HG03439 (cell line): ENCODE results near the gene ATP5F1E.
"Not testable (repeated sequence)": the region's sequence is repeated elsewhere in the genome, so short reads cannot be mapped to it uniquely, and the experiment has no call there.

ENCODE experiments used
- ATAC-seq: cut with Tn5 transposase; IDR thresholded peaks from one replicate; pipeline ENCODE4 v1.9.1; 2021; ENCODE audit warnings: mild to moderate bottlenecking, moderate library complexity; ENCODE audit not compliant: unreplicated experiment

ATP5F1E gene

DNA sequence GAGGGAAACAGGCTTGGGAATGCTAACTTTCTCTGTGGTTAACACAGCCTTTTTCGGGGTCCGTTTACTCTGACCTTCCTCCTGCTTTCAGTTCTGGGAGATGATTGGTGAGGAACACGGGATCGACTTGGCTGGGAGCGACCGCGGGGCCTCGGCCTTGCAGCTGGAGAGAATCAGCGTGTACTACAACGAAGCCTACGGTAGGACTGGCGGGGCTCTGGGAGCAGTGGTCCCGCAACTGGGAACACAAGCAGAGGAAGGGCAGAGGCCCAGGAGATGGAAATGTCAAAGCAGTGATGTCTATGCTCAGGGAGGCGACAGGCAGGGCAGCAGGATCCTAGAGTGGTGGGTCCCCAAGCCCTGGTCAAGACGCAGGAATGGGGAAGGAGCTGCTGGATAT lies 9.4 kb downstream of the ATP5F1E start:
- ATAC-seq: no peak

DNA sequence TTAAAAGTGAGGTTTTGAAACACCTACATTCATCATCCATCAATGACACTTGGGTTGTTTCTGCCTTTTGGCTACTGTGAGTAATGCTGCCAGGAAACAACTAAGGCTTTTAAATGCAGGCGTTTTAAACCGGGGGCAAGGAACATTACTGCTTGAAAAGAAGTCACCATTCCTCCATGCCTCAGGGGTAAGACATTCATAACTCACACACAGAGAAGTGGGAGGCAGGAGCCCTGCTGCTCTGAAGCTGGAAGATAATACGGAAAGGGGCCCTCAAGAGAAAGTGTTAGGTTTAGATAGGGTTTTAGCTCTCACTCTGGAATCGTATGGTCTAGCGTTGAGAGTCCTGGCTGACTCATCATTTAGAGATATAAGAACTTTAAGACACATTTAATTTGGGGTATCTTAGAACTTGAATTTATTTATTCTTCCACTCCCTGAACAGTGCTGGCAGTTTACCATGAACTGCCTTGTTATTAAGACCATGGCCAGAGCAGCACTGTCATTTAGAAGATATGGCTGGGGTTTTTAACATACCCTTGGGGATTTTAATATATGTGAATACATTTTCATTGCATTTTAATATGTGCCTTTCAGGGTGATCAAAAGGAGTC lies 11.1 kb downstream of the ATP5F1E start:
- no peak for ATAC-seq

DNA sequence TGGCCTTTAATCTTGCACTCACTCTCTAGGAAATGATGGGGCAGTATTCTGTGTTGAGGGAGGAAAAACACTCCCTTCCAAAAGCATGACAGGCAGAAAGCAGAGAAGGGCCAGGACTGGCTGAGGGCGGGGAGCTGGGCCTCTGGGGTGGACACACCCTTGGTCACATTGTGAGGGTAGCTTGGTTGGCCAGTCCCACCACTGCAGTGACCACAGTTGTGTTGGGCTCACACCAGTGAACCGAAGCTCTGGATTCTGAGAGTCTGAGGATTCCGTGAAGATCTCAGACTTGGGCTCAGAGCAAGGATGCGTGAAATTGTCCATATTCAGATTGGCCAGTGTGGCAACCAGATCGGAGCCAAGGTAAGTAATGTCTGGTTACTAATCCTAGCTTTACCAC lies 12.9 kb downstream of the ATP5F1E start, which contains the start of gene TUBB1:
TSS of gene TUBB1 (plus strand) at position 213 of the 400 bp plus-strand sequence. CDS start at position 307, 94 bp downstream.
- no peak for ATAC-seq

DNA sequence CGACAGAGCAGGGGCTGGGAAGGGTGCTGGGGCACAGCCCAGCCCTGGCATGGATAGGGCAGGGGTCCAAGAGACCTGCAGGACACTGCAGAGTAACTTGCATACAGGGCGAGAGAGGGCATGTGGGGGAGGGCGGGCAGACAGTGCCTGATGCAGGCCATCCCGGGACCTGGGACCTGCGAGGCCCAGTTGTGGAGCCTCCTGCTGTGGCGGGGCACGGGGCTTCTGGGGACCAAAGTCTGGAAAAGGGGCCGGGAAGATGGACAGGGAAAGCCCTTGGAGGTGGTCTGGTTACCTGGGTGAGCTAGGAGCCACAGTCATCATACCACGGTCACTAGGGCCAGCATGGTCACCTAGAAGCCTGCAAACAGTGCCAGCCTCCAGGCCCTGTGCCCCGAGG lies 13.3 kb downstream of the ATP5F1E start:
- ATAC-seq: no peak

DNA sequence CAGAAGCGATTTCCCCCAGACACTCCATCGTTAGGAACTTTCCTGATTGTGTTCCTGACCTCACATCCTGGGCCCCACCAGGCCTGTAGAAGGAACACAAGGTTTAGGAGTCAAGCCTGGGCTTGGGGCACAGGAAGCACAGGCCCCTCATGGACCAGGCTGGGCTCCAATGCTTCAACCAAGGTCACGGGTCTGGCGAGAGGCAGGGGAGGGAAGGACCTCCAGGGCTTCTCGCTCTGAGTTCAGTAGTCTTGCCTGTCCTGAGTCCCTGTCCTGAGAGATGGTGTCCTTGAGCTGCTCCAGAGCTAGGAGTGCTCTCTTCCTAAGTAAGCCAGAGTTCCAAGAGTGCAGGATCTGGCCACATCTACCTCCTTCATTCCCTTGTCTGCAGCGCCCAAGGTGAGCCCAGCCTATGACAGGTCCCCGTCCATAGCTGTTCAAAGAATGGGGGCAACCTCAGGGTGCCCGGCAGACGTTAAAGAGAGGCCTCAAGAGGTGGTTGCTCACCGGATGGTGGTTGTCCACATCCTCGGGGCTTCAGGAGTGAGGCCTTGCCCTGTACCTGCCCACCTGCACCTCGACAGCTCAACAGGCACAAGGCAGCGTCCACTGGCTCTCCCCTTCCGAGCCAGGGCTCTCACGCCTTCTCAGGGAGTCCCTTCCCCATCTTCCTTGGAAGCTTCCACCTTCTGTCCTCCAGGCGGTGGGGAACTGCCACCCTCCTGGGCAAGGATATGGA lies 14.5 kb downstream of the ATP5F1E start:
- ATAC-seq: no peak

DNA sequence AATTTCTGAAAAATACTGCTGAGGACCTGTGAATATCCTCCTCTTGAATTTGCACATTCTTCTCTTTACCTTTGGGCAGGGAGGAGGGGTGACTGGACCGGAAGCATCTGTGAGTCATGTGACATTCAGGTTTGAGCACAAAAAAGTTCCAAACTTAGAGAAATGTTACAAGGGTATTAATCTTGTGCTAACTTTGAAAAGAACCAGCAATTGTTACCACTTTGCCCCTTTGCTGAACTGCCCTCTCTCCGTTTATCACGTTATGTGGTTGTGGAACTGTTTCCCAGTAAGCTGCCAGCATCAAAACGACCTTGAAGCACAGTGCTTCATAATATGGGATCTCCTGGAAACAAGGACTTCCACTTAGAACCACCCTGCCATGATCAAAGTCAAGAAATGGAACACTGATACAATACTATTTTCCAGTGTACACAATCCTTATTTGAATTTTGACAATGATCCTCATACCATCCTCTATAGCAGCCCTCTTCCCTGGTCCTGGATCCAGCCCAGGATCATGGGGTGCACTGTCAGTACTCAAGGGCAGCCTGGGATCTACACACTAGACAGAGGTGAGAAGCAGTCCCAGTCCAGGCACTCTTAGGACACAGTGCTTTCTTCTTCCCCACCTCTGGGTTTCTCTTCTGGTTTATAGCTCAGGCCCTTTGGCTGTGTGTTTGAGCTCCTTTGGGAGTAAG lies 15.2 kb downstream of the ATP5F1E start:
- ATAC-seq: no peak

DNA sequence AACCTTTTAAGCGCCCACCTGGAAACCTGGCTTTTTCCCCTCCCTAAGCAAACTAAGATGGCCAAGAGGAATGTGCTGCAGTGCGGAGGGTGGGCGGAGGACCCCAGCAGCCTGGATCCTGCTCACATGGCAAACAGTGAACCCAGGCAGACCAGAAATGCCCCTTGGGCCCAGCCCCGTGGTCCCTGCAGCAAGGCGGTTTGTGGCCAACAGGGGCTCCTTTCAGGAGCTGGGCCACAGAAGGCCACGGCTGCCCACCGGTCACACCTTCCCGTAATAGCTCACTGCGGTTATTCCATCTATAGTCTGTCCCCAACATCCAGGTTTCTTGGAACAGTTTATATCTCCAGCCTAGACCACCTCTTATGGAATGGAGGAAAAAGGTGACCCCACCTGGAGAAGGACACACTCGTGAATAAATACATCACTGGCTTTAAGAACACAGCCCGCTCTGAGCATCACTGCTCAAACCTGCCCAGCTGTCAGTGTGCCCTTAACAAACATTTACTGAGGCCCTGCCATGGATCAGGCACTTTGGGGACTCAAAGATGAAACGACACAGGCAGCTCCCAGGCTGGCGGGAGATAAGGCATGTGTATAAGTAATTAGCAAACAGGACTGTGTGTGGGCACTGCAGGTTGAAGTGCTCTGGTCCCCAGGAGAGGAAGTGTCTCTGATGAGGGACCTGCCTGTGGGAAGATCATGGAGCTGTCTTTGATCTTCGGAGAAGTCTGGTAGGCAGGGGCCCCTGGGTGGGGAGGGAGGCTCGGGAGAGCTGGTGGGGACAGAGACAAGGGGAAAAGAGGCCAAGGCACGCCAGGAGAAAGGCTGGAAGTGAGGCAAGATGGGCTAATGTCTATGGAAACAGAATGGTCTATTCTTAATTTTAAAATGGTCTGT lies 16.1 kb downstream of the ATP5F1E start:
- no peak for ATAC-seq

DNA sequence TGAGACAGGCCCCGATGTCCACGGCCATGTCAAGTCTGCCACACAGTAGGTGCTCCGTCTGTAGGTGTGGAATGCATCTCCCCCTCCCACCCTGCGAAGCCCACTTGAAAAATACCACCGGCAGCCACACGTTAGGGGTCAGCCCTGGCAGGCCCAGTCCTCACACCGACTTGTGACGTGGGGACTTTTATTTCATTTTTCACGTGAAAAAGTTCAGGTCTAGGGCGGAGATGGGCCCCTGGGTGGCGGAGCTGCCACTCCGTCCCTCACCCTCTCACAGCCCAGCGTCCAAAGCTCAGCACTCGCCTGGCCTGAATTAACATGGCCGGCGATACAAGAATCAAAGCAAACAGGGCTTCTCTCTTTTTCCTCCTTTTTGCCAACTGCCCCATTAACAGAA lies 16.7 kb downstream of the ATP5F1E start:
- no peak for ATAC-seq

DNA sequence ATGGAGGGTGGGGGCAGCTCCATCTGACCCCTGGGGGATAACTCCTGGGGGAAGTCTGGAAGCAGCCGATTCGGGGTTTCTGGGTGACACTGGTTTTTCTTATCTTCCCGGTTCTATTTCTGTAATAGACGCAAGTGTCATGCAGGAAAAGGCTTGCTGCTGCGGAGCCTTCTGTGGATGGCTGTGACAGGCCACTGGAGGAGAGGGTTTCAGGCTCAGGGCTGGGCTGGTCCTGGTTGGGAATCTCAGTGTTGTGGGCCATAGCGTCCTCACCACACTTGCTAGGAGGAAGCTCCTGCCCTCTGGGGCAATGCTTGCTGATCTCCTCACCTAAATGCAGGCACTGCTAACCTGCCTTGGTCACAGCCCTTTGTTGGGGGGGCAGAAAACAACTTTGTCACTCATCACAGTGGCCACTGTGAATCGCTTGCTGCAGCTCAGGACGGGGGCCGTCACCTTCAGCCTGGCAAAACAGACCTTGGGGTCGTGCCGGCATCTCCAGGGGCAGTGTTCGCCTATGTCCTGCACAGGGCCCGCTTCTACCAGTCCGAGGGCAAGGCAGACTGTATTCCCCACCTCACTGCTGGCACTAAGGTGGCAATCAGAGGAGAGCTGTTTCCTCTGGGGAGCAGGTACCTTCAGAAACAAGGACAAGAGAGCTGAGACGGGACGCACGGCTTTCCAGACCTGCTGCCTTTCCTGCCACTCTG lies 17.3 kb downstream of the ATP5F1E start:
- no peak for ATAC-seq

DNA sequence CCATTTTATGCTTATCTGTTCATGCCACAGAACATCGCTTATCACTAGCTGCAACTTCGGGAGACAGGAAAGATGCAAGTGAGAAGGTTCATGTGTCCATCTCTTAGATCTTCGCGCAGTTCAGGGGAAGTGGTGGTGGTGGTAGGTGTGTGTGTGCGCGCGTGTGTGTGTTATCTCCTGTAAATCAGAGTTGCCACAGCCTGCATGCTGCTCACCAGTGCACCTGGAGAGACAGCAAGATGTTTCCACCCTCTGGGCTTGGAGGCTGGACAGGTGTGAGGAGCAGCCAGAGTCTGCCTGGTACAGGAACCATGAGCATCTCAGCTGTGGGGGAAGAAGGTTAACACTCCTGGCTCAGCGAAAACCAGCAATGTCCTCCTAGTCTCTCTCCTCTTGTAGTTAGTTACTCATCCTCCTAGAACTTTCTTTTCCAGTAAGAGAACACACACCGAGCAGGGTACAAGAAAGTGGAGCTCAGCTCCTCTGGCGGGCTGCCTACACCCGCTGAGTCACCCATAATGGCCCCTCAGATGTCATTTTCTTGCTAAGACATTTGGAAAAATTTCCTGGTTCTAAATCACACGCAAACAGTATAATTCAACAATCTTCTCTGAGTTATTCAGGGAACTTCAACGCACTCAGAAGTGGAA lies 18.1 kb downstream of the ATP5F1E start:
- ATAC-seq: no peak

DNA sequence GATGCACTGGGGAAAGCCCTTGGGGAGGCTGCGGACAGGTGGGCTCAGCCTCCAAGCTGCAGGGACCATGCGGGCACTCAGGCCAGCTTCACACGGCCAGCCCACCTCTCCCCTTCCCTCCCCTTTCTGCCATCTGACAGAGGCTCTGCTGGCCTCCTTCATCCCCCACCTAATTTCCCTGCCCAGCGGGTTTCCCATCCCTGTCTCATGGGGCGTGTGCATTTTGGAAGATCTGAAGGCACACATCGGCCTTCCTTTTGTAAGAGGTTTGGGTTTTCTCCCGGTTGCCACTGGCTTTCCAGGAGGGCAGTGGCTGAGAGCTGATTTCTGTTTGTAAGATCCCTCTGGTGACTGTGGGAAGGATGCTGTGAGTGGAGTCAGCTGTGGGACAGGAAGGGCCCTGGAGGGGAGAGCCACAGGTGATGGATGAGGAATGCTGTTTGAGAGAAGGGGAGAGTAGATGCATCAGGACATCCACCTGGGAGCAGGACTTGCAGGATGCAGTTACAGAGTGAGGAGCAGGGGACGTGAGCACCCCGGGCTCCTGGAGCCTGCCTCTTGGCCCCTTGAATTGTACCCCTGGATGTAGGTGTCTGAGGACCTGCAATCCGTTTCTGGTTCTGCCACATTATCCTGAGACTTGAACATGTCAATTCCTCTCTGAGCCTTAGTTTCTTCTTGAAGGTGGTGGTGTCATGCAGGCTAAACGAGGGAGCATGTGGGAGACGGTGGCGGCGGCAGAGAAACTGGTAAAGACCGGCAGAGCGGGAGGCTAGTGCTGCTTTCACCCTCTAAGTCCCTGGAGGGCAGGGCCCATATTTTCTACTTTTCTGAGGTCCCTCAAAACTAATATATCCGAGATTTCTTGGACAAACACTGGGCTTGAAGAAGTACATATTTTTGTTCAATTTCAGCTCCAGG lies 18.8 kb downstream of the ATP5F1E start:
- no peak for ATAC-seq

DNA sequence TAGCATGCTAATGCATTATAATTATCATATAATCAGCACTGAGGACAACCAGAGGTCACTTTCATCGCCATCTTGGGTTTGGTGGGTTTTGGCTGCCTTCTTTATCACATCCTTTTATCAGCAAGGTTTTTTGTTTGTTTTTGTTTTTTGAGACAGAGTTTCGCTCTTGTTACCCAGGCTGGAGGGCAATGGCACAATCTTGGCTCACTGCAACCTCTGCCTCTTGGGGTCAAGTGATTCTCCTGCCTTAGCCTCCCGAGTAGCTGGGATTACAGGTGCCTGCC lies 20.3 kb downstream of the ATP5F1E start:
- ATAC-seq: not testable (repeated sequence)

DNA sequence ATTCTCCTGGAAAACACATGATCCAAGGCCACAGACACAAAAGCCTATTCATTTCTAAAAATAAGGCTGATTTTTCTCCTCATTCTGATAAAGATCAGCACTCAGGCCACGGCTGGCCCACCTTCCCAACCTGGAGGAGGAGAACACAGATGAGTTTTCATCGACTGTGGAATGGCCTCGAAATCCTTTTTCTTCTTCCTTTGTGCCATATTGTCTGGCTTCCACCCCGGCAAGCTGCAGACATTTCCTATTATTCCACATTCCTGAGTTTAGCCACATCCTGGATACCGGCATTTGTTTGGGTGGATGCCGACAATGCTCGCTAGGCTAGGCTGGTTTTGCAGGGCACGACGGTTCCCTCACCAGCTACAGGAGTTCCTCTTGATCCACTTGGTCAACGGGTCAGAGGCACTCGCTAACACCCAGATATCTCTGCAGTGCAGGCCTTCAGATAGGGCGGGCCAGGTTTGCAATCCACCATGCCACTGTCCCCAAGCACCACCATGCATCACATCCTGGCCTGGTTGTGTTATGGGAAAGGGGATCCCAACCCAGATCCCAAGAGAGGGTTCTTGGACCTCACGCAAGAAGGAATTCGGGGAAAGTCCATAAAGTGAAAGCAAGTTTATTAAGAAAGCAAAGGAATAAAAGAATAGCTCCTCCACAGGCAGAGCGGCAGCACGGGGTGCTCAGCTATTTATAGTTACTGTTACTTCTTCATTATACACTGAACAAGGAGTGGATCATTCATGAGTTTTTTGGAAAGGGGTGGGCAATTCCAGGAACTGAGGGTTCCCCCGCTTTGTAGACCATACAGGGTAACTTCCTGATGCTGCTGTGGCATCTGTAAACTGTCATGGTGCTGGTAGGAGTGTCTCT lies 20.9 kb downstream of the ATP5F1E start:
- ATAC-seq: no peak

DNA sequence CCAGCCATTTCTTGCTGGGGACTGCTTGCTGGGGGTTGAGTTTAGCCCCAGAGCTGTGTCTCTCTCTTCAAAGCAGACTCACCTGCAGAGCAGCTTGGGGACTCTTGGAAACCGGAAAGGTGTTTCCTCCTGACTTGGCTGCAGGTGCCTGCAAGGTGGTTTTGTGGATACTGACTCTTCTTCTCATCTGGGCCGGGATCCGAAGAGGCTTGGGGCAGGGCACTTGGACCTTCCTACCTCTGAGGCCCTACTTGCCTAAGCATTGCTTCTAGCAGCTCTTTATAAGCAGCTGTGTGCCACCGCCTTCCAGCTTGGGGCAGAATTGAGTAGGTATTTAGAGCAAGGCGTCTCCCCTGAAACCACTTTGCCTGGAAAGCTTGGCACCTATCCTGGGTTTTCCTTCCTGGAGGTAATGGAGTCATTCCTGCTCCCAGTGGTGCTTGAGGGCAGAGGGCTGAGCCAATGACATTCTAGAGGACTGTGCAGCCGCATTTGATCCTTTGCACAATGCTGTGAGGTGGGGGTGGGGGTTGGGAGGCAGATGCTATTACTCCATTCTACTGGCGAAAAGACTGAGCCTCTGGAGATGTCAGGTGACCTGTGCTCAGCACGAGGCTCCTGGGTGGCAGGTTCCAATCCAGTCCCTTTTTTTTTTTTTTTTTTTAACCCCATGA lies 21.7 kb downstream of the ATP5F1E start:
- no peak for ATAC-seq

DNA sequence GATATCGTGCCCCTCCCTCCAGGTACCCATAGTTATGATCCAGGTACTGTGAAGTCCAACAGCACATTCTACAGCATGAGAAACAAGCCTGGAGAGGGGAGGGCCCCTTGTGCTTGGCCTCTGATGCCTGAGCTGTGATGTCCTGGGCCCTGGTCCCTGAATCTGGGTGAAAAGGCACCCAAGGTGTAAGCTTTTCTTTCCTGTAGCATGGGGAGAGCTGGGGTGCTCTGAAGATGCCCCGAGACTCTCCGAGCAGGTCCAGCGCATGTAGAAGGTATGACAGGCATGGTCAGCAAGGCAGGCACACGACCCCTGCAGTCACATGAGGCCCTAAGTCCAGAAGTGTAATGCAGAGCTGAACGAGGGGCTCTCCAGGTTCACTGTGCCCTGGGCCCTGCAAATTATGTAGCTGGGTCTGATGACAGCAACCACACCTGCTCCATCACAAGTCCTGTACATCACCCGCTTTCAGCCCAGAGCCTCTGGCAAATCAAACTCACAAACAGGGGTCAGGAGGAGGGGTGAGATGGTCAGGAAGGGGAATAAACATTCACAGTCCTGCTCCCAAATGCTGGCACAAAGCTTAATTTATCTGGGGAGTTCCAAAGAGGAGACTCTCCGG lies 23.3 kb downstream of the ATP5F1E start:
- ATAC-seq: no peak

DNA sequence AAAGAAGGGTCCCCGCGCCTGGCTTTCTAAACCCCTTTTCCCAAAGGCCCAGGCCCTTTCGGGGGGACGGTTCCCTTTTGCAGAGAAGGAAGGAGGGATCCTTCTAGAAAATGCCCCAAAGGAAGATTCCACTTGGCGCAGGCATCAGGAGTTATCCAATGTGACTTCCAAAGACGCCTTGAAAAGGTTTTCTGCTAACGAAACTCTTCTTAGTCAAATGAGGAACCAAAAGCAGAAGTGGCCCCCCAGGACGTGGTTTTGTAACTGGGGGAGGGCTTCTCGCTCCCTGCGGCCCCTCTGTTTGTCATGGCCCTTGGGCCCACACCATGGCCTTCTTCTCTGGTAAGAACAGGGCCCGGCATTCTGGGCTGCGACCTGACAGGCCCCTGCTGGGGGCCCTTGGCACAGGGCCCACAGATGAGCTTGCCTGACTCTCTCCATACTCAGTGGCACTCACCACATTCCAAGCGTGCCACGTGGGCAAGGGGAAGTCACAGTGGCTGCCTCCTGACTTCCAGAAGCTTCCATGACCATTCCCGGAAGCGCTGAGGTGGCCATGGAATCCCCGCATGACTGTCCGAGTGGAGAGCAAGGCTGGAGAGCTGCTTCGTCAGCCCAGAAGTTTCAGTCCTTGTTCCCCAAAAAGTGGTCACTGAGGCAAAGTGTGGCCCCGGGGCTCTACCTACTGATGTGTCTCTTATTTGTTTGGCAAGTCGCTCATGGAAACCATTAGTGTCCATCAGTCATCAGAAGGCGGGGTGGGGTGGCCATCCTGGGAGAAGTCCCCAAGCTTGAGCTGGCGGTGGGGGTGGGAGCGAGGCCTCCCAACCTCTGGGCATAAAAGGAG lies 24.2 kb downstream of the ATP5F1E start:
- peak; percentile 37 for ATAC-seq
